Measurements from ENCODE around the gene RPL36AL. TPM values are rescaled to one million over a fixed set of nuclear protein-coding genes. Genes with fewer than 3 reads are reported as not detected.

RPL36AL gene
- total and polyA plus RNA-seq, 9 donors = 196 to 712 (median 406) TPM

- DNase-seq = no peak
- peaks cover 6% of the 10 kb centered on the region for H3K4me1 ChIP-seq (ENCODE audit: insufficient read depth)
- H3K4me3 ChIP-seq = no peak overlapping the region
- intact Hi-C loops (cut with DNase I) = no loop called here
- TF ChIP-seq POLR2A (IDR thresholded peaks at IDR 0.05) = no peak
- TF ChIP-seq EP300 (IDR thresholded peaks at IDR 0.05) = no peak
- TF ChIP-seq CTCF (IDR thresholded peaks at IDR 0.05) = no peak
- no peaks in the 10 kb centered on the region for H3K36me3 ChIP-seq
- H3K27ac ChIP-seq = no peak overlapping the region
- H3K27me3 ChIP-seq = no peaks in the 10 kb centered on the region
- no peaks in the 10 kb centered on the region for H3K9me3 ChIP-seq
- 69 to 82% (median 78%) methylated on average over 6 of the region's 6 CpGs for WGBS, 3 donors
Observed at GRCh38 chr14:49583629-49584028, 36.8 kb downstream of the RPL36AL start.

- Histone ChIP-seq H3K9me3 (no peaks in the 10 kb centered on the region), H3K27me3 (no peaks in the 10 kb centered on the region), H3K4me3 (no peak overlapping the region), H3K4me1 (ENCODE audit: insufficient read depth) (peaks cover 6% of the 10 kb centered on the region), H3K27ac (no peak overlapping the region), H3K36me3 (no peaks in the 10 kb centered on the region)
- WGBS, 3 donors = 88 to 94% (median 91%) methylated on average over 4 of the region's 4 CpGs
- no peak for TF ChIP-seq POLR2A (IDR thresholded peaks at IDR 0.05)
- no peak for TF ChIP-seq EP300 (IDR thresholded peaks at IDR 0.05)
- TF ChIP-seq CTCF (IDR thresholded peaks at IDR 0.05) = no peak
- DNase-seq = no peak
- intact Hi-C loops (cut with DNase I) = no loop called here
Observed at GRCh38 chr14:49582113-49582977, 38.1 kb downstream of the RPL36AL start.

GRCh38 chr14:49581209-49582112 is 39.0 kb downstream of the RPL36AL start:
- no peak overlapping the region for H3K4me3 ChIP-seq
- H3K27me3 ChIP-seq = no peaks in the 10 kb centered on the region
- intact Hi-C loops (cut with DNase I) = no loop called here
- H3K4me1 ChIP-seq (ENCODE audit: insufficient read depth) = peaks cover 6% of the 10 kb centered on the region
- no peak overlapping the region for H3K27ac ChIP-seq
- no peaks in the 10 kb centered on the region for H3K36me3 ChIP-seq
- no peak for TF ChIP-seq CTCF (IDR thresholded peaks at IDR 0.05)
- TF ChIP-seq EP300 (IDR thresholded peaks at IDR 0.05) = no peak
- WGBS, 3 donors = 72 to 94% (median 74%) methylated on average over 9 of the region's 9 CpGs
- DNase-seq = no peak
- no peaks in the 10 kb centered on the region for H3K9me3 ChIP-seq

GRCh38 chr14:49579841-49580240 is 40.6 kb downstream of the RPL36AL start:
- Histone ChIP-seq H3K27me3 (no peaks in the 10 kb centered on the region), H3K27ac (no peak overlapping the region), H3K4me1 (ENCODE audit: insufficient read depth) (peaks cover 3% of the 10 kb centered on the region), H3K4me3 (no peak overlapping the region), H3K36me3 (no peaks in the 10 kb centered on the region), H3K9me3 (no peaks in the 10 kb centered on the region)
- DNase-seq = no peak
- TF ChIP-seq CTCF (IDR thresholded peaks at IDR 0.05) = no peak
- TF ChIP-seq EP300 (IDR thresholded peaks at IDR 0.05) = no peak
- no peak for TF ChIP-seq POLR2A (IDR thresholded peaks at IDR 0.05)
- 76 to 86% (median 80%) methylated on average over 2 of the region's 2 CpGs for WGBS, 3 donors
- intact Hi-C loops (cut with DNase I) = no loop called here

All from ovary (tissue), 9 donors.